K562 (cell line): ENCODE data around the gene TIAL1. TPM values are rescaled to one million over a fixed set of nuclear protein-coding genes. Genes with fewer than 3 reads are reported as not detected.
A peak's percentile ranks its signal among the peaks of the same experiment; 100 is the strongest.

Experiments
- ATAC-seq: fragments of 200-7000 bp; cut with Tn5 transposase; 3 replicates; pipeline ENCODE4 v1.9.1; 2020; ENCODE audit warnings: moderate library complexity
- BruUV-seq: library from RNA; stranded (reverse); fragments of 400-500 nt; replicated peaks from 2 replicates; lab custom pipeline; 2021; lab: Mats Ljungman, UMichigan
- CTCF ChIA-PET: fragments of 300-600 bp; formaldehyde crosslinking; extraction: SDS; loops from one replicate; lab custom pipeline; 2021; ENCODE audit warnings: low intra/inter-chr PET ratio; lab: Yijun Ruan, JAX
- POLR2A ChIA-PET: fragments of 300-600, 350-650 bp; sonication (Branson Sonifier 250); formaldehyde crosslinking; extraction: SDS; loops from one replicate; lab custom pipeline; 2021; ENCODE audit warnings: antibody characterized with exemption, inconsistent platforms; lab: Yijun Ruan, JAX
- DNase-seq, 4 experiments: peaks; one replicate each; pipeline versions ENCODE4 v3.0.0 to v3.0.0-alpha.2; 2011 to 2018; ENCODE audit warnings: low spot score in 3 of 4, mixed read lengths in 3 of 4; ENCODE audit errors: extremely low read depth in 1 of 4
- FAIRE-seq: peaks from 2 replicates; lab custom pipeline; 2011; peaks lifted over from hg19 to GRCh38; lab: Jason Lieb, UNC
- H2AFZ ChIP-seq: 2 replicates; pipeline ENCODE4 v1.6.0; 2011; ENCODE audit warnings: low read depth, low read length, control low read depth, inconsistent platforms
- H3K27ac ChIP-seq: fragments of 200-600 bp; 3 replicates; pipeline ENCODE4 v1.8.0; 2011; ENCODE audit warnings: low read depth, mild to moderate bottlenecking, control low read depth, inconsistent platforms, low read length, moderate library complexity, mixed read lengths; ENCODE audit errors: extremely low read depth
- H3K27me3 ChIP-seq, 2 experiments: fragments of 300-600 bp in 1 of 2; 2 replicates in 1 of 2; 3 replicates in 1 of 2; pipeline versions ENCODE4 v1.6.0 to v1.8.0; 2011; ENCODE audit warnings: inconsistent platforms in 2 of 2, low read length in 2 of 2, mild to moderate bottlenecking in 1 of 2, mixed read lengths in 1 of 2, moderate library complexity in 1 of 2; ENCODE audit not compliant: control insufficient read depth in 2 of 2, insufficient read depth in 2 of 2
- H3K36me3 ChIP-seq: fragments of 300-600 bp; 3 replicates; pipeline ENCODE4 v1.8.0; 2011; ENCODE audit warnings: mild to moderate bottlenecking, low read length, inconsistent platforms; ENCODE audit not compliant: control insufficient read depth, insufficient read depth
- H3K4me1 ChIP-seq, 2 experiments: fragments of 200-600 bp in 1 of 2; replicated peaks in 1 of 2; 2 replicates in 1 of 2; 3 replicates in 1 of 2; pipeline versions ENCODE4 v1.5.1 to v1.8.0; 2011; ENCODE audit warnings: inconsistent platforms in 2 of 2, low read length in 2 of 2, mild to moderate bottlenecking in 1 of 2, mixed read lengths in 1 of 2, moderate library complexity in 1 of 2; ENCODE audit not compliant: control insufficient read depth in 2 of 2, insufficient read depth in 2 of 2
- H3K4me2 ChIP-seq: 2 replicates; pipeline ENCODE4 v1.6.1; 2011; ENCODE audit warnings: low read length, control low read depth, inconsistent platforms, mixed read lengths; ENCODE audit not compliant: insufficient read depth
- H3K4me3 ChIP-seq: fragments of 200-600 bp; sonication (generic), shearing (Covaris generic); 2 replicates; pipeline ENCODE4 v1.5.1; 2016; ENCODE audit warnings: control low read depth, inconsistent platforms
- H3K79me2 ChIP-seq: fragments of 200-600 bp; 3 replicates; pipeline ENCODE4 v1.8.0; 2011; ENCODE audit warnings: low read length, inconsistent platforms; ENCODE audit not compliant: control insufficient read depth, insufficient read depth
- H3K9ac ChIP-seq, 2 experiments: 2 replicates each; pipeline versions ENCODE4 v1.6.0 to v1.6.1; 2011; ENCODE audit warnings: low read depth in 2 of 2, low read length in 2 of 2, control low read depth in 1 of 2, inconsistent platforms in 1 of 2, mild to moderate bottlenecking in 1 of 2, mixed read lengths in 1 of 2; ENCODE audit not compliant: insufficient read depth in 1 of 2
- H3K9me1 ChIP-seq: one replicate; pipeline ENCODE4 v1.6.0; 2011; ENCODE audit warnings: inconsistent platforms, mild to moderate bottlenecking, low read length, moderate library complexity; ENCODE audit not compliant: control insufficient read depth, insufficient read depth
- H3K9me3 ChIP-seq: replicated peaks from 2 replicates; pipeline ENCODE4 v1.5.1; 2011; ENCODE audit warnings: low read depth, low read length, inconsistent platforms; ENCODE audit not compliant: control insufficient read depth, insufficient read depth
- H4K20me1 ChIP-seq: replicated peaks from 2 replicates; pipeline ENCODE4 v1.6.1; 2011; ENCODE audit warnings: low read length, inconsistent platforms, mixed read lengths; ENCODE audit not compliant: control insufficient read depth, insufficient read depth
- C11orf30 ChIP-seq: fragments of 450-650 bp; IDR thresholded peaks from 2 replicates; pipeline ENCODE4 v1.6.1; 2016; ENCODE audit warnings: low read depth, mild to moderate bottlenecking
- EGR1 ChIP-seq: fragments of 450-650 bp; conservative IDR thresholded peaks from 2 replicates; pipeline ENCODE4 v1.6.1; 2017; ENCODE audit warnings: mild to moderate bottlenecking
- IRF9 ChIP-seq: fragments of 450-650 bp; IDR thresholded peaks from 2 replicates; pipeline ENCODE4 v1.6.1; 2016; ENCODE audit warnings: missing biosample characterization, missing genetic modification characterization
- KAT8 ChIP-seq: fragments of 450-650 bp; IDR thresholded peaks from 2 replicates; pipeline ENCODE4 v1.6.1; 2016; ENCODE audit warnings: low read depth, mild to moderate bottlenecking
- RAD21 ChIP-seq, 2 experiments: fragments of 250-450 bp in 1 of 2; fragments of 450-650 bp in 1 of 2; sonication (Bioruptor Pico) in 1 of 2; formaldehyde crosslinking in 1 of 2; IDR thresholded peaks in 1 of 2; conservative IDR thresholded peaks in 1 of 2; 2 replicates each; pipeline versions ENCODE4 v1.4.0 to v1.8.0; 2020 to 2022; ENCODE audit warnings: mild to moderate bottlenecking in 2 of 2, moderate library complexity in 1 of 2
- TEAD4 ChIP-seq, 2 experiments: sonication (generic) in 1 of 2; formaldehyde crosslinking in 1 of 2; IDR thresholded peaks; 2 replicates each; pipeline versions ENCODE4 v1.6.1 to v1.8.0; 2012 to 2022; ENCODE audit warnings: borderline replicate concordance in 1 of 2, inconsistent platforms in 1 of 2, low read length in 1 of 2, mild to moderate bottlenecking in 1 of 2, missing genetic modification reagents in 1 of 2
- in situ Hi-C: fragments of 300-500 bp; cut with MboI; formaldehyde crosslinking; loops from 4 replicates; pipeline ENCODE4 v1.15.0; 2018; ENCODE audit warnings: inconsistent platforms, mixed read lengths
- intact Hi-C: fragments of 100-400 bp; cut with micrococcal nuclease; formaldehyde crosslinking; loops from 2 replicates; pipeline ENCODE4 v1.14.2; 2022
- polyA plus RNA-seq, 8 experiments: library from polyadenylated mRNA; depleted of rRNA in 4 of 8; stranded (reverse) in 5 of 8; unstranded in 3 of 8; fragments of >200 nt; fragmentation: Nextera tagmentation in 2 of 8; fragmentation: Illumina TruSeq in 1 of 8; extraction: Ambion mirVana in 2 of 8; extraction: Trizol in 1 of 8; gene quantifications; 2 replicates each; pipeline versions ENCODE4 v1.2.1 to v1.2.3, GENCODE V29; 2011 to 2014; ENCODE audit warnings: inconsistent platforms in 1 of 8, missing spikeins in 1 of 8
- total RNA-seq, 7 experiments: library from RNA; depleted of rRNA in 6 of 7; stranded (reverse); fragments of >200 nt in 6 of 7; fragmentation: Illumina TruSeq in 2 of 7; extraction: Trizol in 2 of 7; gene quantifications; 2 replicates each; pipeline versions ENCODE4 v1.2.1 to v1.2.3, GENCODE V29; 2011 to 2021; ENCODE audit warnings: low replicate concordance in 1 of 7

Gene TIAL1
- total and polyA plus RNA-seq, 9 of the 15 experiments (the other 6 are each of a cell fraction or from before 2014, with no cell fraction given), result 22.5 to 126 (median 58.2) TPM

GRCh38 chr10:119608316-119609155 lies 11.8 kb upstream of the TIAL1 start (continued):
- no peak for TF ChIP-seq TEAD4 (IDR thresholded peaks at IDR 0.05; ENCODE audit: low read length)
- no peak for TF ChIP-seq TEAD4 (CRISPR knock-in tag; IDR thresholded peaks at IDR 0.05; ENCODE audit: borderline replicate concordance)
- peak; percentile 50 to 69 for TF ChIP-seq RAD21 (CRISPR knock-in tag; conservative IDR thresholded peaks at IDR 0.05 in 1 of 2, IDR thresholded peaks at IDR 0.05 in 1 of 2)
- TF ChIP-seq IRF9, result no peak
- TF ChIP-seq EGR1, result no peak
- no peak for TF ChIP-seq C11orf30

GRCh38 chr10:119604468-119604867 lies 7.7 kb upstream of the TIAL1 start:
- in situ Hi-C loops (loop anchor here (10.0 kb wide), 1 partner anchor 260 kb away; no protein-coding TSS in a partner anchor), intact Hi-C loops (loop anchor here (5.0 kb wide), 1 partner anchor 407 kb away; no protein-coding TSS in a partner anchor)
- no peak overlapping the region for H2AFZ ChIP-seq
- H3K9me1 ChIP-seq, result no peaks in the 10 kb centered on the region
- FAIRE-seq, result no peak
- ChIA-PET POLR2A (no interaction called here), CTCF (no interaction called here)
- H3K4me3 ChIP-seq, result no peak overlapping the region
- H4K20me1 ChIP-seq, result no peaks in the 10 kb centered on the region
- peaks cover 0 to 2% of the 10 kb centered on the region in 2 experiments; a peak in 2 of 5 replicates for H3K4me1 ChIP-seq
- no peak for TF ChIP-seq KAT8
- no peaks in the 10 kb centered on the region for H3K27me3 ChIP-seq
- no peaks in the 10 kb centered on the region for H3K9me3 ChIP-seq
- no peak for ATAC-seq
- no peak overlapping the region for H3K27ac ChIP-seq
- BruUV-seq, result no TSS peak
- no peaks in the 10 kb centered on the region for H3K79me2 ChIP-seq
- DNase-seq, result no peak
- no peak overlapping the region for H3K4me2 ChIP-seq
- no peak overlapping the region for H3K9ac ChIP-seq
- no peaks in the 10 kb centered on the region for H3K36me3 ChIP-seq
